HL-60 (cell line): ENCODE measurements around the gene STOX2.
A peak's percentile ranks its signal among the peaks of the same experiment; 100 is the strongest.

Experiments
- DNase-seq, 2 experiments: peaks; one replicate each; pipeline ENCODE4 v3.0.0-alpha.2; 2010 to 2020; ENCODE audit warnings: low read depth in 1 of 2, low spot score in 1 of 2
- H3K27ac ChIP-seq: fragments of 250-450 bp; sonication (Bioruptor Pico); replicated peaks from 2 replicates; pipeline ENCODE4 v1.5.1; 2020; ENCODE audit warnings: mild to moderate bottlenecking, moderate library complexity
- H3K27me3 ChIP-seq: fragments of 250-450 bp; sonication (Bioruptor Pico); 2 replicates; pipeline ENCODE4 v1.5.1; 2021; ENCODE audit warnings: mild to moderate bottlenecking, moderate library complexity; ENCODE audit not compliant: insufficient read depth, poor library complexity, severe bottlenecking
- H3K4me3 ChIP-seq: replicated peaks from 2 replicates; pipeline ENCODE4 v1.5.1; 2011; ENCODE audit warnings: mild to moderate bottlenecking, control low read depth, low read length; ENCODE audit not compliant: insufficient read depth
- CTCF ChIP-seq: IDR thresholded peaks from one replicate; pipeline ENCODE4 v1.5.1; 2011; ENCODE audit warnings: low read length, control low read depth, inconsistent platforms; ENCODE audit not compliant: insufficient read depth
- GABPA ChIP-seq: IDR thresholded peaks from 2 replicates; pipeline ENCODE4 v1.6.1; 2012; ENCODE audit warnings: low read depth
- POLR2AphosphoS5 ChIP-seq: IDR thresholded peaks from 2 replicates; pipeline ENCODE4 v1.6.1; 2012; ENCODE audit warnings: low read depth
- REST ChIP-seq: IDR thresholded peaks from 2 replicates; pipeline ENCODE4 v1.6.1; 2012; ENCODE audit warnings: low read depth; ENCODE audit not compliant: insufficient replicate concordance
- SPI1 ChIP-seq: IDR thresholded peaks from 2 replicates; pipeline ENCODE4 v1.6.1; 2012; ENCODE audit warnings: low read depth, mild to moderate bottlenecking, borderline replicate concordance

Gene STOX2

GRCh38 chr4:183906739-183907651, 1.9 kb downstream of the STOX2 start:
- no peak for TF ChIP-seq REST
- TF ChIP-seq GABPA, result no peak
- TF ChIP-seq CTCF, result no peak
- TF ChIP-seq SPI1, result no peak
- TF ChIP-seq POLR2AphosphoS5, result no peak
- Histone ChIP-seq H3K27ac (no peak overlapping the region), H3K4me3 (peak overlapping the region; percentile 58), H3K27me3 (peaks cover 25% of the 10 kb centered on the region)
- no peak for DNase-seq

- Histone ChIP-seq H3K27ac (no peak overlapping the region), H3K27me3 (peaks cover 25% of the 10 kb centered on the region), H3K4me3 (no peak overlapping the region)
- DNase-seq, result no peak
- TF ChIP-seq SPI1 (peak; percentile 77; the same call in 1 of the 2 replicates), REST (no peak)
Measured at GRCh38 chr4:183907871-183908683, 3.0 kb downstream of the STOX2 start.

- no peak for DNase-seq
- Histone ChIP-seq H3K4me3 (no peak overlapping the region), H3K27ac (no peak overlapping the region), H3K27me3 (peaks cover 25% of the 10 kb centered on the region)
- TF ChIP-seq POLR2AphosphoS5, result no peak
- no peak for TF ChIP-seq REST
- no peak for TF ChIP-seq GABPA
Measured at GRCh38 chr4:183909187-183909586, 4.1 kb downstream of the STOX2 start.

- TF ChIP-seq CTCF (no peak), SPI1 (no peak), REST (no peak), POLR2AphosphoS5 (no peak), GABPA (no peak)
- no peak for DNase-seq
- H3K27ac ChIP-seq, result no peak overlapping the region
Measured at GRCh38 chr4:183909801-183910200, 4.7 kb downstream of the STOX2 start.

More at GRCh38 chr4:183909801-183910200, 4.7 kb downstream of the STOX2 start:
- Histone ChIP-seq H3K27me3 (peaks cover 25% of the 10 kb centered on the region), H3K4me3 (no peak overlapping the region)
